ENCODE measurements around the gene PPP1R15A.

GRCh38 chr19:48872884-48873475, 759 bp downstream of the PPP1R15A start:
- no peak for TF ChIP-seq EZH2 (IDR thresholded peaks at IDR 0.05; ENCODE audit: insufficient read depth, poor library complexity, severe bottlenecking)
- no peak for TF ChIP-seq EZH2phosphoT487 (IDR thresholded peaks at IDR 0.05; ENCODE audit: insufficient read depth, low read depth)

All from GM23248 (cell line).